PFSK-1 (cell line): ENCODE measurements around the gene CD247.

ENCODE experiments used
- POLR2AphosphoS5 ChIP-seq: IDR thresholded peaks from 2 replicates; pipeline ENCODE4 v1.6.1; 2012; ENCODE audit warnings: low read depth, mild to moderate bottlenecking, control low read depth, low read length, moderate library complexity
- SIN3A ChIP-seq: IDR thresholded peaks from 2 replicates; pipeline ENCODE4 v1.6.1; 2012; ENCODE audit warnings: mild to moderate bottlenecking, low read length, moderate library complexity, borderline replicate concordance; ENCODE audit not compliant: insufficient read depth

DNA sequence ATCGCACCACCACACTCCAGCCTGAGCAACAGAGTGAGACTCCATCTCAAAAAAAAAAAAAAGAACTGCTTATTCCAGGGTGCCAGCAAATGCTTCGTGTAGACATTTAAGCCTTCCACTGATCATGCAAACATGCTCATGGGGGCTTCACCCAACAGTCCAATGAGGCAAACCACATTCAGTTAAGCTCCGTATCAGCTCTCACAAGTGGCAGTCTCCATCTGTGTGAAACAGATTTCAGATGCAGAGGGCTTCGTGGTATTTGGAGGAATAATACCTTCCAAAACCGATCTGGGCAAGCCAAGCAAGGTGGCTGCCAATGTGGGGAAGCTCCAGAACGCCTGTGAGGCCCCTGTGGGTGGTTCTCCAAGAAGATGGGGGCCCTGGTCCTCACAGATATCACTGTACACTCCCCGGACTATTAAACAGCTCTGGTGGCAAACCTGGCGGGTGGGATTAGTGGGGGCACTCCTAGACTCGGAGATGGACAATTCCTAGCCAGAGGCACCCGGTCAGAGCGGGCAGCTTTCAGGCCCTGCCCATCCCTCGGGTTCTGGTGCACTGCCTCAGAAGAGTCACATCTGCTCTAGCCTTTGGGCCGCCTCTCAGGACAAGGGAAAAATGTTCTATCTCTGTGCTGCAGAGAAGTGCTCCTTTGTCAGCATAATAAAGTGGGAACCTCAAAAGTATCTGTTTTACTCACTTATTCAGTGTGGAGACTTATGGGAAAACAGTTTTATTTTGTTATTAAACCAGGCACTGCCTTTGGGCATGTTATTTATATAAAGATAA, 25.1 kb upstream of the CD247 start:
- TF ChIP-seq SIN3A = no peak
- TF ChIP-seq POLR2AphosphoS5 = no peak
